ENCODE data around the gene SNRNP40. TPM values are rescaled to one million over a fixed set of nuclear protein-coding genes. Genes with fewer than 3 reads are reported as not detected.
A peak's percentile ranks its signal among the peaks of the same experiment; 100 is the strongest.

The SNRNP40 gene
- total RNA-seq, 1 donor: 112 TPM

GRCh38 chr1:31243501-31244286 is 52.9 kb downstream of the SNRNP40 start:
- H3K4me3 ChIP-seq (ENCODE audit: low read depth, low read length): no peak overlapping the region
- no peak for TF ChIP-seq CTCF (IDR thresholded peaks at IDR 0.05; ENCODE audit: insufficient read depth, low read length)
- no peak for DNase-seq (ENCODE audit: low read depth)

DNA sequence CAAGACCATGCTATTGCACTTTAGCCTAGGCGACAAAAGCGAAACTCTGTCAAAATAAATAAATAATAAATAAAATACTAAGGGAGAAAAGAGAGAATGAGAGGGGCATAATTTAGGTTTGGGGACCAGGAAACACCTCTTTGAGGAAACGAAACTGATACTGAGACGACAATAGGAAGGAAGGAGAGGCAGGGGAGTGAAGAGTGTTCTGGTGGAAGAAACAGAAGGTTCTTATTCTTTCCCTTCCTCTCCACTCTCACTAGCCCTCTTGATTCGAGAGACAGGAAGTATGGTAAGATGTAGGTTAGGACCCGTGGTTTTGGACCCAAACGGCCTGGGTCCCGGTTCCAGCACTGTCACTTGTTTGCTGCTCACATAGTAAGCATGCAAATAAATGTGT is 55.3 kb downstream of the SNRNP40 start:
- no peak for DNase-seq (ENCODE audit: low read depth)
- no peak for TF ChIP-seq CTCF (IDR thresholded peaks at IDR 0.05; ENCODE audit: insufficient read depth, low read length)
- no peak overlapping the region for H3K4me3 ChIP-seq (ENCODE audit: low read depth, low read length)

- TF ChIP-seq CTCF (IDR thresholded peaks at IDR 0.05; ENCODE audit: insufficient read depth, low read length): no peak
- peak; percentile 11 for DNase-seq (ENCODE audit: low read depth)
- peak within 1 kb of the TSS; percentile 42 for H3K4me3 ChIP-seq (ENCODE audit: low read depth, low read length)
These were observed 56.8 kb downstream of the SNRNP40 start, which contains the start of gene NKAIN1 for GRCh38 chr1:31239653-31240241. Gene NKAIN1, minus strand, starts transcription at chr1:31239887. Its CDS starts 340 bp downstream, at chr1:31239547.

DNA sequence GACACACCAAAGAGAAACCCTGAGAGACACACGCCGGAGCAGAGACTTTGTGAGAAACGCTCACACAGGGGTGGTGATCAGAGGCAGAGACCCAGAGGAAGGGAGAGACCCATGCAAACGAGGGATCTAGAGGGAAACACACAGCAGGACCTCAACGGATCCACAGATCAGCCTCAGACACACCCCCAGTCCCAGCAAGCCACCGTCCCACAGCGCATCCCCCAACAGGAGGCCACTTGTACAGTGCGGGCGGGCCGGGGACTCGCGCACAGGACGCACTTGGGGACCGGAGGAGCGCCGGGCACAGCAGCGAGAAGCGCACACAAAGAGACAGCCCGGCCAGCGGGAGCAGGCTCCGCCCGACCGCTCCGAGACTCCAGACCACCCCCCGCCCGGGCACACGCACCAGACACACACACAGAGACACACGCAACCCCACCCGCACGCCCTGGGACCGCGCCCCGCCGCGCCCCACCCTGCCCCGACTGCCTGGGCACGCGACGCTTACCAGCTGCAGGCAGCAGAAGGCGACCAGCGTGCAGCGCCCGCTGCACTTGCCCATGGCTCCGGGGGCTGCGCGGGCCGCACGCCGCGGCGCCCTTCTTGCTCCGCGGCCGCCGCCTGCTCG is 57.5 kb downstream of the SNRNP40 start:
- H3K4me3 ChIP-seq (ENCODE audit: low read depth, low read length): peak overlapping the region; percentile 37
- DNase-seq (ENCODE audit: low read depth): no peak
- no peak for TF ChIP-seq CTCF (IDR thresholded peaks at IDR 0.05; ENCODE audit: insufficient read depth, low read length)

- DNase-seq (ENCODE audit: low read depth): no peak
- no peak for TF ChIP-seq CTCF (IDR thresholded peaks at IDR 0.05; ENCODE audit: insufficient read depth, low read length)
- no peak overlapping the region for H3K4me3 ChIP-seq (ENCODE audit: low read depth, low read length)
These were observed 58.0 kb downstream of the SNRNP40 start for GRCh38 chr1:31238612-31238985.

- DNase-seq (ENCODE audit: low read depth): no peak
- H3K4me3 ChIP-seq (ENCODE audit: low read depth, low read length): no peak overlapping the region
- TF ChIP-seq CTCF (IDR thresholded peaks at IDR 0.05; ENCODE audit: insufficient read depth, low read length): no peak
These were observed 61.7 kb downstream of the SNRNP40 start for GRCh38 chr1:31234870-31235269.

All from fibroblast of the aortic adventitia (primary cell).